ENCODE measurements around the gene MLN.
"Not testable (repeated sequence)": the region's sequence is repeated elsewhere in the genome, so short reads cannot be mapped to it uniquely, and the experiment has no call there.

- TF ChIP-seq, protein P1, sequence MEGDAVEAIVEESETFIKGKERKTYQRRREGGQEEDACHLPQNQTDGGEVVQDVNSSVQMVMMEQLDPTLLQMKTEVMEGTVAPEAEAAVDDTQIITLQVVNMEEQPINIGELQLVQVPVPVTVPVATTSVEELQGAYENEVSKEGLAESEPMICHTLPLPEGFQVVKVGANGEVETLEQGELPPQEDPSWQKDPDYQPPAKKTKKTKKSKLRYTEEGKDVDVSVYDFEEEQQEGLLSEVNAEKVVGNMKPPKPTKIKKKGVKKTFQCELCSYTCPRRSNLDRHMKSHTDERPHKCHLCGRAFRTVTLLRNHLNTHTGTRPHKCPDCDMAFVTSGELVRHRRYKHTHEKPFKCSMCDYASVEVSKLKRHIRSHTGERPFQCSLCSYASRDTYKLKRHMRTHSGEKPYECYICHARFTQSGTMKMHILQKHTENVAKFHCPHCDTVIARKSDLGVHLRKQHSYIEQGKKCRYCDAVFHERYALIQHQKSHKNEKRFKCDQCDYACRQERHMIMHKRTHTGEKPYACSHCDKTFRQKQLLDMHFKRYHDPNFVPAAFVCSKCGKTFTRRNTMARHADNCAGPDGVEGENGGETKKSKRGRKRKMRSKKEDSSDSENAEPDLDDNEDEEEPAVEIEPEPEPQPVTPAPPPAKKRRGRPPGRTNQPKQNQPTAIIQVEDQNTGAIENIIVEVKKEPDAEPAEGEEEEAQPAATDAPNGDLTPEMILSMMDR (IDR thresholded peaks at IDR 0.05): not testable (repeated sequence)
- TF ChIP-seq POLR2A (IDR thresholded peaks at IDR 0.05): not testable (repeated sequence)
These were observed 27.9 kb upstream of the MLN start for GRCh38 chr6:33831725-33832124.
